Astrocyte (in vitro differentiated cells and primary cell): ENCODE results near the gene PRSS8.

Source experiments
- CTCF ChIP-seq: IDR thresholded peaks from 2 replicates; pipeline ENCODE4 v1.5.1; 2011; ENCODE audit warnings: low read depth, mild to moderate bottlenecking, inconsistent platforms, low read length, moderate library complexity; ENCODE audit not compliant: insufficient read depth
- EZH2 ChIP-seq: IDR thresholded peaks from 2 replicates; pipeline ENCODE4 v1.6.1; 2012; ENCODE audit warnings: mild to moderate bottlenecking, low read length, inconsistent platforms; ENCODE audit not compliant: insufficient read depth

- TF ChIP-seq CTCF = no peak
- no peak for TF ChIP-seq EZH2
These were observed 7.6 kb upstream of the PRSS8 start for GRCh38 chr16:31143011-31143693.
